ENCODE measurements around the gene FAM180A.

GRCh38 chr7:135715673-135716072, 32.9 kb downstream of the FAM180A start:
- TF ChIP-seq POLR2A (IDR thresholded peaks at IDR 0.05) = no peak
- TF ChIP-seq CTCF (IDR thresholded peaks at IDR 0.05) = no peak

All from testis (tissue), 2 donors.